GM19035 (cell line): ENCODE data around the gene SPATA25.
"Not testable (repeated sequence)": the region's sequence is repeated elsewhere in the genome, so short reads cannot be mapped to it uniquely, and the experiment has no call there.

Source experiments
- ATAC-seq: cut with Tn5 transposase; IDR thresholded peaks from one replicate; pipeline ENCODE4 v1.9.1; 2021; ENCODE audit not compliant: unreplicated experiment

The SPATA25 gene

GRCh38 chr20:45887346-45887715 lies at the start of gene SPATA25:
TSS of gene SPATA25 (minus strand) at chr20:45887622. CDS start at chr20:45887590, 32 bp downstream.
- no peak for ATAC-seq

GRCh38 chr20:45935416-45936046 lies 48.1 kb upstream of the SPATA25 start:
- peak; percentile 12 for ATAC-seq

GRCh38 chr20:45934586-45935415 lies 47.4 kb upstream of the SPATA25 start, which contains the start of gene PCIF1:
TSS of gene PCIF1 (plus strand) at chr20:45934683. CDS start at chr20:45939000, 4,317 bp downstream.
- ATAC-seq: peak; percentile 76

- ATAC-seq: peak; percentile 18
Observed at GRCh38 chr20:45934046-45934585, 46.7 kb upstream of the SPATA25 start.

- no peak for ATAC-seq
Observed at GRCh38 chr20:45933266-45934045, 46.0 kb upstream of the SPATA25 start.

- ATAC-seq: not testable (repeated sequence)
Observed at GRCh38 chr20:45931680-45932079, 44.3 kb upstream of the SPATA25 start.

GRCh38 chr20:45927071-45927878 lies 39.9 kb upstream of the SPATA25 start:
- ATAC-seq: no peak

GRCh38 chr20:45926731-45927070 lies 39.3 kb upstream of the SPATA25 start:
- ATAC-seq: no peak

- no peak for ATAC-seq
Observed at GRCh38 chr20:45925821-45926506, 38.5 kb upstream of the SPATA25 start.

- no peak for ATAC-seq
Observed at GRCh38 chr20:45924391-45925261, 37.2 kb upstream of the SPATA25 start.

GRCh38 chr20:45921337-45922189 lies 34.1 kb upstream of the SPATA25 start:
- ATAC-seq: no peak

GRCh38 chr20:45920462-45921336 lies 33.3 kb upstream of the SPATA25 start:
- ATAC-seq: no peak

GRCh38 chr20:45919542-45920399 lies 32.3 kb upstream of the SPATA25 start:
- no peak for ATAC-seq

GRCh38 chr20:45918779-45919537 lies 31.5 kb upstream of the SPATA25 start:
- ATAC-seq: no peak

- no peak for ATAC-seq
Observed at GRCh38 chr20:45918182-45918737, 30.8 kb upstream of the SPATA25 start.
